H1 (cell line): ENCODE results near the gene OAS3. TPM values are rescaled to one million over a fixed set of nuclear protein-coding genes. Genes with fewer than 3 reads are reported as not detected.

Experiments
- ASH2L ChIP-seq: fragments of 200-600, 300-600 bp; sonication (generic); IDR thresholded peaks from one replicate; pipeline ENCODE4 v1.7.1; 2017; ENCODE audit warnings: low read length
- CHD1 ChIP-seq: IDR thresholded peaks from 2 replicates; pipeline ENCODE4 v1.6.1; 2012; ENCODE audit warnings: low read depth, low read length, improper control_type of control experiment
- GABPA ChIP-seq: IDR thresholded peaks from 2 replicates; pipeline ENCODE4 v1.6.1; 2011; ENCODE audit warnings: mild to moderate bottlenecking, low read length, moderate library complexity, borderline replicate concordance; ENCODE audit not compliant: insufficient read depth
- NRF1 ChIP-seq: IDR thresholded peaks from 2 replicates; pipeline ENCODE4 v1.6.1; 2011; ENCODE audit warnings: mild to moderate bottlenecking, low read depth, low read length, improper control_type of control experiment
- POLR2AphosphoS5 ChIP-seq: IDR thresholded peaks from 2 replicates; pipeline ENCODE4 v1.6.1; 2011; ENCODE audit warnings: low read depth, low read length
- SIX5 ChIP-seq: IDR thresholded peaks from 2 replicates; pipeline ENCODE4 v1.6.1; 2011; ENCODE audit warnings: mild to moderate bottlenecking, low read depth, low read length
- SUZ12 ChIP-seq: fragments of 200-600 bp; sonication (generic); IDR thresholded peaks from 2 replicates; pipeline ENCODE4 v1.6.1; 2012; ENCODE audit warnings: mild to moderate bottlenecking, inconsistent platforms, low read length, moderate library complexity, mixed read lengths
- YY1 ChIP-seq: IDR thresholded peaks from 2 replicates; pipeline ENCODE4 v1.6.1; 2011; ENCODE audit warnings: low read depth, mild to moderate bottlenecking, low read length
- polyA plus RNA-seq, 7 experiments: library from polyadenylated mRNA; depleted of rRNA in 3 of 7; stranded (reverse) in 5 of 7; unstranded in 2 of 7; fragments of >200 nt in 5 of 7; fragments of 200-250 nt in 2 of 7; gene quantifications; 1 replicate in 5 of 7; 2 replicates in 1 of 7; 4 replicates in 1 of 7; pipeline versions ENCODE4 v1.2.1 to v1.2.3, GENCODE V29; 2011 to 2013; ENCODE audit warnings: missing spikeins in 2 of 7, mixed read lengths in 2 of 7
- total RNA-seq: library from RNA; stranded (reverse); fragmentation: NEBNext Ultra II Directional; extraction: Animal tissue kit (Norgen Biotek cat#: 25700); gene quantifications from 2 replicates; pipeline ENCODE4 v1.2.1, GENCODE V29; 2021

Gene OAS3
- total and polyA plus RNA-seq, 2 of the 8 experiments (the other 6 are each of a cell fraction or from before 2014, with no cell fraction given): 0.73 to 3.7 TPM

DNA sequence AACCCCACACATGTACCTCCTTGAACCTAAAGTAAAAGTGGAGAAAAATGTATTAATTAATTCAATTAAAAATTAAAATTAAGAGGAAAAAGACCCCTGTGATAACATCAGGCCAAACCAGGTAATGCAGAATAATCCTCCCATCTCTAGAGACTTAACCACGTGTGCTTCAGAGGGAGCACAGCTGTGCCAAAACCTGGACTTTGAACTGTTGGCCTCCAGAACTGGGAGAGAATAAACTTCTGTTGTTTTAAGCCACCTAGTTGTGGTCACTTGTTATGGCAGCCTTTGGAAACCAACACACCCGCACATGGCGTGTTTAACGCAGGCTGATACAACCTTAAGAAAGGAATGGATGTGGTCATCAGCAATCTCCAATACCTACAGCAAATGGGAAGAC is 63.9 kb downstream of the OAS3 start (continued):
- TF ChIP-seq SUZ12 (no peak), NRF1 (no peak), CHD1 (no peak), ASH2L (no peak), SIX5 (no peak), YY1 (no peak), GABPA (no peak), POLR2AphosphoS5 (no peak)
- TF ChIP-seq, all 59 proteins: peak for 0
